ENCODE data around the gene MARK3.

Gene MARK3

GRCh38 chr14:103356024-103356682, 29.1 kb upstream of the MARK3 start:
- TF ChIP-seq CTCF (IDR thresholded peaks at IDR 0.05): no peak

- no peak for TF ChIP-seq CTCF (IDR thresholded peaks at IDR 0.05)
Observed at GRCh38 chr14:103360548-103360947, 24.7 kb upstream of the MARK3 start.

- no peak for TF ChIP-seq CTCF (IDR thresholded peaks at IDR 0.05)
Observed at GRCh38 chr14:103361867-103362266, 23.3 kb upstream of the MARK3 start.

GRCh38 chr14:103362780-103363179, 22.4 kb upstream of the MARK3 start:
- no peak for TF ChIP-seq CTCF (IDR thresholded peaks at IDR 0.05)

GRCh38 chr14:103366741-103367140, 18.5 kb upstream of the MARK3 start:
- no peak for TF ChIP-seq CTCF (IDR thresholded peaks at IDR 0.05)

- no peak for TF ChIP-seq CTCF (IDR thresholded peaks at IDR 0.05)
Observed at GRCh38 chr14:103367995-103368394, 17.2 kb upstream of the MARK3 start.

GRCh38 chr14:103370087-103370486, 15.1 kb upstream of the MARK3 start:
- TF ChIP-seq CTCF (IDR thresholded peaks at IDR 0.05): no peak

GRCh38 chr14:103372017-103372416, 13.2 kb upstream of the MARK3 start:
- TF ChIP-seq CTCF (IDR thresholded peaks at IDR 0.05): no peak

All from LNCAP (cell line).